NCI-H128 (cell line): Measurements from ENCODE around the gene CCDC154.
"Not testable (repeated sequence)": the region's sequence is repeated elsewhere in the genome, so short reads cannot be mapped to it uniquely, and the experiment has no call there.

Source experiments
- DNase-seq: peaks from one replicate; lab custom pipeline; 2025; ENCODE audit not compliant: unreplicated experiment; lab: John Stamatoyannopoulos, UW

The CCDC154 gene

GRCh38 chr16:1443980-1444729 is at the start of gene CCDC154:
Gene CCDC154 (minus strand): TSS chr16:1444556. CDS start chr16:1444322, 234 bp downstream.
- DNase-seq: no peak

GRCh38 chr16:1493746-1494094 is 49.4 kb upstream of the CCDC154 start:
- DNase-seq: no peak

GRCh38 chr16:1492923-1493745 is 48.8 kb upstream of the CCDC154 start, which contains the start of gene TELO2:
Gene TELO2 (plus strand): TSS chr16:1493360. CDS start chr16:1494282, 922 bp downstream.
- no peak for DNase-seq

GRCh38 chr16:1492082-1492922 is 47.9 kb upstream of the CCDC154 start:
- no peak for DNase-seq

GRCh38 chr16:1491327-1491726 is 47.0 kb upstream of the CCDC154 start:
- no peak for DNase-seq

GRCh38 chr16:1489077-1489476 is 44.7 kb upstream of the CCDC154 start:
- DNase-seq: no peak

- no peak for DNase-seq
These were observed 44.3 kb upstream of the CCDC154 start, which contains the start of gene PTX4 for GRCh38 chr16:1488619-1489018. Gene PTX4 (minus strand): TSS chr16:1488944. CDS start chr16:1488909, 35 bp downstream.

- DNase-seq: no peak
These were observed 43.8 kb upstream of the CCDC154 start for GRCh38 chr16:1488054-1488601.

GRCh38 chr16:1487395-1488053 is 43.2 kb upstream of the CCDC154 start:
- DNase-seq: no peak

- no peak for DNase-seq
These were observed 42.4 kb upstream of the CCDC154 start for GRCh38 chr16:1486551-1487390.

GRCh38 chr16:1485847-1486496 is 41.6 kb upstream of the CCDC154 start:
- no peak for DNase-seq

GRCh38 chr16:1481906-1482835 is 37.8 kb upstream of the CCDC154 start:
- DNase-seq: no peak

- not testable (repeated sequence) for DNase-seq
These were observed 34.6 kb upstream of the CCDC154 start for GRCh38 chr16:1478937-1479336.

- DNase-seq: no peak
These were observed 32.7 kb upstream of the CCDC154 start for GRCh38 chr16:1477033-1477432.

- no peak for DNase-seq
These were observed 31.3 kb upstream of the CCDC154 start for GRCh38 chr16:1475552-1476114.

- no peak for DNase-seq
These were observed 30.6 kb upstream of the CCDC154 start, which contains the start of gene CLCN7 for GRCh38 chr16:1474796-1475551. Gene CLCN7 (minus strand): TSS chr16:1475028. CDS start chr16:1474974, 54 bp downstream.
